ENCODE data around the gene BBX. TPM values are rescaled to one million over a fixed set of nuclear protein-coding genes. Genes with fewer than 3 reads are reported as not detected.

The BBX gene
- polyA plus RNA-seq (2013, experiment 1 of 2) = 57.3 TPM
- 57.0 TPM for polyA plus RNA-seq (2013, experiment 2 of 2)

- 0 to 2% methylated on average over 10 to 14 of the region's 42 CpGs for WGBS, 2 experiments (ENCODE audit: insufficient coverage in 2 of 2)
- H3K36me3 ChIP-seq (ENCODE audit: control insufficient read depth, insufficient read depth, low read length) = peaks cover 7% of the 10 kb centered on the region
- H3K27ac ChIP-seq (ENCODE audit: low read depth, low read length, severe bottlenecking) = peak within 1 kb of the TSS; percentile 73
- no peaks in the 10 kb centered on the region for H3K4me1 ChIP-seq (ENCODE audit: control insufficient read depth, insufficient read depth, low read length, poor library complexity, severe bottlenecking)
- H3K9me3 ChIP-seq (ENCODE audit: control insufficient read depth, low read length) = no peaks in the 10 kb centered on the region
- H3K4me3 ChIP-seq (ENCODE audit: extremely low read depth, insufficient read depth, low read length, poor library complexity, severe bottlenecking) = peak within 1 kb of the TSS; percentile 82
Measured at GRCh38 chr3:107522510-107523288, at the start of gene BBX. Gene BBX (plus strand): TSS chr3:107522962. CDS start chr3:107710461, 187,499 bp downstream.

DNA sequence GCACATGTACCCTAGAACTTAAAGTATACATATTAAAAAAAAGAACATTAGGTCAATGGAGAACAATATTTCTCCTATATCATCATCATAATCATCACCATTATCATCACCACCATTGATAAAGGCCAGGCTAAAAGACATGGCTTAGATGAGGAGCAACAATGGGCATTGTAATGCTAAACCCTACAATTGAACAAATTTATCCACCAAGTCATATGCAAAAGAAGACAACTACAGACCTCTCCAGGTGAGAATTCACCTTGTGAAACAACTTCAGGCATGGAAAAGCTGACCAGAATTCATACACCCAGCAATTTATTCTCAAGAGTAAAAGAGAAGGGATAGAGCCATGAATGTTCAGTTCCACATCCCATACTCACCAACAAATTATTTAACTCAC is 46.3 kb upstream of the BBX start:
- Histone ChIP-seq H3K4me3 (ENCODE audit: extremely low read depth, insufficient read depth, low read length, poor library complexity, severe bottlenecking) (no peak overlapping the region), H3K36me3 (ENCODE audit: control insufficient read depth, insufficient read depth, low read length) (no peaks in the 10 kb centered on the region), H3K4me1 (ENCODE audit: control insufficient read depth, insufficient read depth, low read length, poor library complexity, severe bottlenecking) (no peaks in the 10 kb centered on the region), H3K27ac (ENCODE audit: low read depth, low read length, severe bottlenecking) (no peak overlapping the region), H3K9me3 (ENCODE audit: control insufficient read depth, low read length) (no peaks in the 10 kb centered on the region)

DNA sequence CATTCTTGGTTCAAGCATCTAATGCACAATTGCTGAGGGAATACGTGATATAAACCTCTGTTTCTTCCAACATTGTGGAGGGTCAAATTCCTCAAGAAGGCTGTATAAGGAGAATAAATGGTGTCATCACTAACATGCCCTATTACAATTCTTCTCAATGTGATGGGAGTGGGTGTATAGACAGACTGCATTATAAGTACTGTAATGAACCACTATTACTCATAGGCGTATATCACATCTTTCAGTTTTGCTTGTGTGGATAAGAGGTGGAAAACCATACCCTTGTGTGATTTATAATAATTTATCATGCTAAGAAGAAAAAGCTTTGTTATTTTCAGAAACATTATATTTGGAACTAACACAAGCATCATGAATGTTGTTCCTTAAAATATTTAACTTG is 35.3 kb upstream of the BBX start:
- no peaks in the 10 kb centered on the region for H3K9me3 ChIP-seq (ENCODE audit: control insufficient read depth, low read length)
- no CpG with 5 or more reads among the region's 2 CpGs for WGBS, 2 experiments (ENCODE audit: insufficient coverage in 2 of 2)
- H3K4me1 ChIP-seq (ENCODE audit: control insufficient read depth, insufficient read depth, low read length, poor library complexity, severe bottlenecking) = no peaks in the 10 kb centered on the region
- H3K4me3 ChIP-seq (ENCODE audit: extremely low read depth, insufficient read depth, low read length, poor library complexity, severe bottlenecking) = no peak overlapping the region
- H3K27ac ChIP-seq (ENCODE audit: low read depth, low read length, severe bottlenecking) = no peak overlapping the region
- H3K36me3 ChIP-seq (ENCODE audit: control insufficient read depth, insufficient read depth, low read length) = no peaks in the 10 kb centered on the region

DNA sequence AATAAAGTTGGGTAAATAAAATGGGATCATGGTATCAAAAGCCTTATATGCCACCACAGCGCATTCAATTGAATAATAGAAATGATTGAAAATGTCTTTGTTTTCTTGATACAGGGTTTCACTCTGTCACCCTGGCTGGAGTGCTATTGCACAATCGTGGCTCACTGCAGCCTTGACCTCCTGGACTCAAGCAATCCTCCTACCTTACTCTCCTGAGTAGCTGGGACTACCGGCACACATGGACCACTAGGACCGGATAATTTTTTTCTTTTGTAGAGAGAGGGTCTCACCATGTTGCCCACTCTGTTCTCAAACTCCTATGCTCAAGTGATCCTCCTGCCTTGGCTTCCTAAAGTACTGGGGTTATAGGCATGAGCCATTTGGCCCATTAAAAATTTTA is 33.8 kb upstream of the BBX start:
- Histone ChIP-seq H3K4me1 (ENCODE audit: control insufficient read depth, insufficient read depth, low read length, poor library complexity, severe bottlenecking) (no peaks in the 10 kb centered on the region), H3K36me3 (ENCODE audit: control insufficient read depth, insufficient read depth, low read length) (no peaks in the 10 kb centered on the region), H3K9me3 (ENCODE audit: control insufficient read depth, low read length) (no peaks in the 10 kb centered on the region), H3K4me3 (ENCODE audit: extremely low read depth, insufficient read depth, low read length, poor library complexity, severe bottlenecking) (no peak overlapping the region), H3K27ac (ENCODE audit: low read depth, low read length, severe bottlenecking) (no peak overlapping the region)
- WGBS, 2 experiments (ENCODE audit: insufficient coverage in 2 of 2) = 94% methylated on average over 2 of the region's 4 CpGs

DNA sequence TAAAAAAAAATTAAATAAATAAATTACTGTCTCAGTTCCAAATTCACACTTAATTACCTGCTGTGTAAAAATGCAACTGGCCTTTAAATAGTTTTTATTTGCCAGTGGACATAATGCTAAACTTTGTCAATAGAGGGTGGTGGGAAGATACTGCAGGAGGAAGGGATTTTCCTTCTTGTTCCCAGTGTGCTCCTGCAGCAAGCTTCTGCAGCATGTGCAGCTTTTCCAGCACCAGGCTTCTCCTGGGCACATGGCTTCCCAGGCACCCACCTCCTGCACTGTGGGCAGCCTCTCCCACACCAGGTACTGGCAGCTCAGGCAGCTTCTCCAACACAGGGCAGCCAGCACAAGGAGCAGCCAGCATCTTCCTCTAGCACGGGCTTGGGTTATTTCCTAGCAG is 29.6 kb upstream of the BBX start:
- 88 to 100% methylated on average over 1 of the region's 1 CpG for WGBS, 2 experiments (ENCODE audit: insufficient coverage in 2 of 2)
- Histone ChIP-seq H3K27ac (ENCODE audit: low read depth, low read length, severe bottlenecking) (no peak overlapping the region), H3K9me3 (ENCODE audit: control insufficient read depth, low read length) (no peaks in the 10 kb centered on the region), H3K4me3 (ENCODE audit: extremely low read depth, insufficient read depth, low read length, poor library complexity, severe bottlenecking) (no peak overlapping the region), H3K36me3 (ENCODE audit: control insufficient read depth, insufficient read depth, low read length) (no peaks in the 10 kb centered on the region), H3K4me1 (ENCODE audit: control insufficient read depth, insufficient read depth, low read length, poor library complexity, severe bottlenecking) (no peaks in the 10 kb centered on the region)

- no peaks in the 10 kb centered on the region for H3K9me3 ChIP-seq (ENCODE audit: control insufficient read depth, low read length)
- H3K4me1 ChIP-seq (ENCODE audit: control insufficient read depth, insufficient read depth, low read length, poor library complexity, severe bottlenecking) = no peaks in the 10 kb centered on the region
- no peak overlapping the region for H3K4me3 ChIP-seq (ENCODE audit: extremely low read depth, insufficient read depth, low read length, poor library complexity, severe bottlenecking)
- no peaks in the 10 kb centered on the region for H3K36me3 ChIP-seq (ENCODE audit: control insufficient read depth, insufficient read depth, low read length)
- no peak overlapping the region for H3K27ac ChIP-seq (ENCODE audit: low read depth, low read length, severe bottlenecking)
- 80% methylated on average over 1 of the region's 3 CpGs; no CpG with 5 or more reads in 1 of the 2 experiments for WGBS, 2 experiments (ENCODE audit: insufficient coverage in 2 of 2)
Measured at GRCh38 chr3:107496855-107497254, 25.9 kb upstream of the BBX start.

- Histone ChIP-seq H3K36me3 (ENCODE audit: control insufficient read depth, insufficient read depth, low read length) (no peaks in the 10 kb centered on the region), H3K9me3 (ENCODE audit: control insufficient read depth, low read length) (no peaks in the 10 kb centered on the region), H3K27ac (ENCODE audit: low read depth, low read length, severe bottlenecking) (no peak overlapping the region), H3K4me3 (ENCODE audit: extremely low read depth, insufficient read depth, low read length, poor library complexity, severe bottlenecking) (no peak overlapping the region), H3K4me1 (ENCODE audit: control insufficient read depth, insufficient read depth, low read length, poor library complexity, severe bottlenecking) (no peaks in the 10 kb centered on the region)
- 73 to 80% methylated on average over 3 to 4 of the region's 4 CpGs for WGBS, 2 experiments (ENCODE audit: insufficient coverage in 2 of 2)
Measured at GRCh38 chr3:107498646-107499045, 24.1 kb upstream of the BBX start.

DNA sequence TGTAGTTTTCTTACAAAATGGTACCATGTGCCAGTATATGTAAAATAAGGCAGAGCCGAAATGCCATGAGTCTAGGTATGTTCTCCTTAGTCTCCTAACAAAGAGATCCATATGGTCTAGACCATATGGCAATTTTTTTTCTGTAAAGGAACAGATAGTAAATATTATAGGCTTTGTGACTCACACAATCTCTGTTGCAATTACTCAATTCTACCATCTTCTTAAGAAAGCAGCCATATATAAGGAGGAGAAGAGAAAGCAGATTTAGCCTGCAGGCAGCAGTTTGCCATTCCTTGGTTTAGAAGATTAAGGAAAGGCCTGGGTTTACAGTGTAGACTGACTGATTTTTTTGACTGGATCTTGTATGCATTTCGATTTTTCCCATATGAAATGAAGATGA is 16.3 kb upstream of the BBX start:
- H3K36me3 ChIP-seq (ENCODE audit: control insufficient read depth, insufficient read depth, low read length) = no peaks in the 10 kb centered on the region
- no peaks in the 10 kb centered on the region for H3K9me3 ChIP-seq (ENCODE audit: control insufficient read depth, low read length)
- no peak overlapping the region for H3K4me3 ChIP-seq (ENCODE audit: extremely low read depth, insufficient read depth, low read length, poor library complexity, severe bottlenecking)
- H3K4me1 ChIP-seq (ENCODE audit: control insufficient read depth, insufficient read depth, low read length, poor library complexity, severe bottlenecking) = no peaks in the 10 kb centered on the region
- H3K27ac ChIP-seq (ENCODE audit: low read depth, low read length, severe bottlenecking) = no peak overlapping the region
- 100% methylated on average over 1 of the region's 2 CpGs; no CpG with 5 or more reads in 1 of the 2 experiments for WGBS, 2 experiments (ENCODE audit: insufficient coverage in 2 of 2)

DNA sequence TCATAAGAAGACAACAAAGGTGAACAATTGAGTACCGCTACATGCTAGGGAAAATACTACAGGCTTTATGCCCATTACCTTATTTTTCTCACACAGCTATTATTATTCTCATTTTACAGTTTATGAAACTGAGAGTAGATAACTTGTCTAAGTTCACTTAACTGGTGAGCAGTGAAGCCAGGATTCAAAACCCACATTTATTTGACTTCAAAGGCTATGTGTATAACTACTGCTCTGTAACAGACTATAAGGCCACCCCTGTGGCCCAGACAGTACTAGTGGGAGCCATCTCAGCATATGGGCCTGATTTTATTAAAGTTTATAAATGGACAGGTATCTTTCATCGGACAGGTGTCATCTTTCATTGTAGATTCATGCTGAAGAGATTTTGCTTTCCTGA is 14.4 kb upstream of the BBX start:
- Histone ChIP-seq H3K4me1 (ENCODE audit: control insufficient read depth, insufficient read depth, low read length, poor library complexity, severe bottlenecking) (no peaks in the 10 kb centered on the region), H3K9me3 (ENCODE audit: control insufficient read depth, low read length) (no peaks in the 10 kb centered on the region), H3K27ac (ENCODE audit: low read depth, low read length, severe bottlenecking) (no peak overlapping the region), H3K4me3 (ENCODE audit: extremely low read depth, insufficient read depth, low read length, poor library complexity, severe bottlenecking) (no peak overlapping the region), H3K36me3 (ENCODE audit: control insufficient read depth, insufficient read depth, low read length) (no peaks in the 10 kb centered on the region)
- WGBS, 2 experiments (ENCODE audit: insufficient coverage in 2 of 2) = no CpG with 5 or more reads among the region's 2 CpGs

- H3K36me3 ChIP-seq (ENCODE audit: control insufficient read depth, insufficient read depth, low read length) = no peaks in the 10 kb centered on the region
- 60 to 100% methylated on average over 1 of the region's 1 CpG for WGBS, 2 experiments (ENCODE audit: insufficient coverage in 2 of 2)
- H3K4me1 ChIP-seq (ENCODE audit: control insufficient read depth, insufficient read depth, low read length, poor library complexity, severe bottlenecking) = no peaks in the 10 kb centered on the region
- no peak overlapping the region for H3K4me3 ChIP-seq (ENCODE audit: extremely low read depth, insufficient read depth, low read length, poor library complexity, severe bottlenecking)
- H3K9me3 ChIP-seq (ENCODE audit: control insufficient read depth, low read length) = no peaks in the 10 kb centered on the region
- H3K27ac ChIP-seq (ENCODE audit: low read depth, low read length, severe bottlenecking) = no peak overlapping the region
Measured at GRCh38 chr3:107512108-107512507, 10.7 kb upstream of the BBX start.

GRCh38 chr3:107514453-107514852 is 8.3 kb upstream of the BBX start:
- Histone ChIP-seq H3K4me3 (ENCODE audit: extremely low read depth, insufficient read depth, low read length, poor library complexity, severe bottlenecking) (no peak overlapping the region), H3K9me3 (ENCODE audit: control insufficient read depth, low read length) (no peaks in the 10 kb centered on the region), H3K4me1 (ENCODE audit: control insufficient read depth, insufficient read depth, low read length, poor library complexity, severe bottlenecking) (no peaks in the 10 kb centered on the region), H3K27ac (ENCODE audit: low read depth, low read length, severe bottlenecking) (no peak overlapping the region), H3K36me3 (ENCODE audit: control insufficient read depth, insufficient read depth, low read length) (no peaks in the 10 kb centered on the region)
- WGBS, 2 experiments (ENCODE audit: insufficient coverage in 2 of 2) = no CpG with 5 or more reads among the region's 1 CpG
